ENCODE data around the gene CSH2. TPM values are rescaled to one million over a fixed set of nuclear protein-coding genes. Genes with fewer than 3 reads are reported as not detected.
"Not testable (repeated sequence)": the region's sequence is repeated elsewhere in the genome, so short reads cannot be mapped to it uniquely, and the experiment has no call there.

The CSH2 gene
- total RNA-seq, 1 experiment from 2014 or later = not detected

GRCh38 chr17:63880706-63881105 is 7.2 kb upstream of the CSH2 start:
- Mint-ChIP-seq H3K4me1 (ENCODE audit: insufficient read depth, unreplicated experiment) (no peaks in the 10 kb centered on the region), H3K27ac (ENCODE audit: low read depth, unreplicated experiment) (no peak overlapping the region), H3K27me3 (ENCODE audit: insufficient read depth, unreplicated experiment) (peaks cover 37% of the 10 kb centered on the region), H3K9me3 (ENCODE audit: unreplicated experiment) (no peaks in the 10 kb centered on the region), H3K36me3 (ENCODE audit: insufficient read depth, unreplicated experiment) (no peaks in the 10 kb centered on the region), H3K4me3 (ENCODE audit: unreplicated experiment) (no peak overlapping the region)
- CTCF ChIA-PET = interaction anchor here (0.6 to 1.0 kb wide), 4 partner anchors 9 to 129 kb away, joined by 3 to 4 read pairs (median 4); no protein-coding TSS in a partner anchor
- intact Hi-C loops (cut with micrococcal nuclease) = no loop called here
- POLR2A ChIA-PET = no interaction called here
- TF ChIP-seq, protein P1, sequence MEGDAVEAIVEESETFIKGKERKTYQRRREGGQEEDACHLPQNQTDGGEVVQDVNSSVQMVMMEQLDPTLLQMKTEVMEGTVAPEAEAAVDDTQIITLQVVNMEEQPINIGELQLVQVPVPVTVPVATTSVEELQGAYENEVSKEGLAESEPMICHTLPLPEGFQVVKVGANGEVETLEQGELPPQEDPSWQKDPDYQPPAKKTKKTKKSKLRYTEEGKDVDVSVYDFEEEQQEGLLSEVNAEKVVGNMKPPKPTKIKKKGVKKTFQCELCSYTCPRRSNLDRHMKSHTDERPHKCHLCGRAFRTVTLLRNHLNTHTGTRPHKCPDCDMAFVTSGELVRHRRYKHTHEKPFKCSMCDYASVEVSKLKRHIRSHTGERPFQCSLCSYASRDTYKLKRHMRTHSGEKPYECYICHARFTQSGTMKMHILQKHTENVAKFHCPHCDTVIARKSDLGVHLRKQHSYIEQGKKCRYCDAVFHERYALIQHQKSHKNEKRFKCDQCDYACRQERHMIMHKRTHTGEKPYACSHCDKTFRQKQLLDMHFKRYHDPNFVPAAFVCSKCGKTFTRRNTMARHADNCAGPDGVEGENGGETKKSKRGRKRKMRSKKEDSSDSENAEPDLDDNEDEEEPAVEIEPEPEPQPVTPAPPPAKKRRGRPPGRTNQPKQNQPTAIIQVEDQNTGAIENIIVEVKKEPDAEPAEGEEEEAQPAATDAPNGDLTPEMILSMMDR (IDR thresholded peaks at IDR 0.05; ENCODE audit: unreplicated experiment) = no peak
- no peak for DNase-seq (ENCODE audit: unreplicated experiment)
- BruUV-seq (replicated peaks) = no TSS peak

GRCh38 chr17:63878413-63878812 is 4.9 kb upstream of the CSH2 start:
- POLR2A ChIA-PET; H3K4me1 Mint-ChIP-seq (ENCODE audit: insufficient read depth, unreplicated experiment); intact Hi-C loops (cut with micrococcal nuclease); H3K9me3 Mint-ChIP-seq (ENCODE audit: unreplicated experiment); H3K27ac Mint-ChIP-seq (ENCODE audit: low read depth, unreplicated experiment); H3K36me3 Mint-ChIP-seq (ENCODE audit: insufficient read depth, unreplicated experiment); DNase-seq (ENCODE audit: unreplicated experiment); H3K4me3 Mint-ChIP-seq (ENCODE audit: unreplicated experiment); BruUV-seq (replicated peaks): not testable (repeated sequence)
- peaks cover 38% of the 10 kb centered on the region for H3K27me3 Mint-ChIP-seq (ENCODE audit: insufficient read depth, unreplicated experiment)
- CTCF ChIA-PET = interaction anchor here (0.7 kb wide), 1 partner anchor 33 kb away, joined by 3 read pairs; the partner anchor contains the start of gene CSHL1

GRCh38 chr17:63874693-63875092 is 1.2 kb upstream of the CSH2 start:
- H3K4me3 Mint-ChIP-seq (ENCODE audit: unreplicated experiment); intact Hi-C loops (cut with micrococcal nuclease); H3K4me1 Mint-ChIP-seq (ENCODE audit: insufficient read depth, unreplicated experiment); POLR2A ChIA-PET; H3K27ac Mint-ChIP-seq (ENCODE audit: low read depth, unreplicated experiment); CTCF ChIA-PET; DNase-seq (ENCODE audit: unreplicated experiment); H3K36me3 Mint-ChIP-seq (ENCODE audit: insufficient read depth, unreplicated experiment); BruUV-seq (replicated peaks); H3K9me3 Mint-ChIP-seq (ENCODE audit: unreplicated experiment): not testable (repeated sequence)
- peaks cover 38% of the 10 kb centered on the region for H3K27me3 Mint-ChIP-seq (ENCODE audit: insufficient read depth, unreplicated experiment)

- POLR2A ChIA-PET; CTCF ChIA-PET; H3K4me3 Mint-ChIP-seq (ENCODE audit: unreplicated experiment); intact Hi-C loops (cut with micrococcal nuclease); H3K36me3 Mint-ChIP-seq (ENCODE audit: insufficient read depth, unreplicated experiment); H3K27ac Mint-ChIP-seq (ENCODE audit: low read depth, unreplicated experiment); H3K4me1 Mint-ChIP-seq (ENCODE audit: insufficient read depth, unreplicated experiment); DNase-seq (ENCODE audit: unreplicated experiment); H3K9me3 Mint-ChIP-seq (ENCODE audit: unreplicated experiment); BruUV-seq (replicated peaks): not testable (repeated sequence)
- H3K27me3 Mint-ChIP-seq (ENCODE audit: insufficient read depth, unreplicated experiment) = peaks cover 32% of the 10 kb centered on the region
Observed at GRCh38 chr17:63874061-63874626, 667 bp upstream of the CSH2 start.

DNA sequence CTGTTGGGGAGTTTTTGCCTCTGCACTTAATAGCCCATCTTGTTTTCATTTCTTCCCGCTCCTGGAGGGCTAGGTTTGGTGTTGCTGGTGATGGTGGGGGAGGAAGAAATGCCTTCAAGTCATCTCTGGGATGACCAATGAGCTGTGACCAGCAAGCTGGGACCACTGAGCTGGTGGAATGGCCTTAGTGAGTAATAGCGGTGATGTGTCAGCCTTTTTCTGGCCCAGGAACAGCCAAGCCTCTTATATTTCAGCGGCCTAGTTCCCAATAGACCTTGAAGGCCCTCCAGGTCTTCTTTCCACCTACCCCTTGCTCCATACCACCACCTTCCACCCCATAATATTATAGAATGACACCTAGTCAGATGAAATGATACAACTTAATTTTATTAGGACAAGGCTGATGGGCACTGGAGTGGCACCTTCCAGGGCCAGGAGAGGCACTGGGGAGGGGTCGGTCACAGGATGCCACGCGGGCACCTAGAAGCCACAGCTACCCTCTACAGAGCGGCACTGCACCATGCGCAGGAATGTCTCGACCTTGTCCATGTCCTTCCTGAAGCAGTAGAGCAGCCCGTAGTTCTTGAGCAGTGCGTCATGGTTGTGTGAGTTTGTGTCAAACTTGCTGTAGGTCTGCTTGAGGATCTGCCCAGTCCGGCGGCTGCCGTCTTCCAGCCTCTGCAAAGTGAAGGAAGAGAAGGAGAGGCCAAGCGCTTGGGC is 1.7 kb downstream of the CSH2 start:
- H3K27me3 Mint-ChIP-seq (ENCODE audit: insufficient read depth, unreplicated experiment) = peaks cover 14% of the 10 kb centered on the region
- H3K4me3 Mint-ChIP-seq (ENCODE audit: unreplicated experiment); POLR2A ChIA-PET; BruUV-seq (replicated peaks); H3K36me3 Mint-ChIP-seq (ENCODE audit: insufficient read depth, unreplicated experiment); CTCF ChIA-PET; H3K4me1 Mint-ChIP-seq (ENCODE audit: insufficient read depth, unreplicated experiment); H3K27ac Mint-ChIP-seq (ENCODE audit: low read depth, unreplicated experiment); intact Hi-C loops (cut with micrococcal nuclease); H3K9me3 Mint-ChIP-seq (ENCODE audit: unreplicated experiment); DNase-seq (ENCODE audit: unreplicated experiment): not testable (repeated sequence)

DNA sequence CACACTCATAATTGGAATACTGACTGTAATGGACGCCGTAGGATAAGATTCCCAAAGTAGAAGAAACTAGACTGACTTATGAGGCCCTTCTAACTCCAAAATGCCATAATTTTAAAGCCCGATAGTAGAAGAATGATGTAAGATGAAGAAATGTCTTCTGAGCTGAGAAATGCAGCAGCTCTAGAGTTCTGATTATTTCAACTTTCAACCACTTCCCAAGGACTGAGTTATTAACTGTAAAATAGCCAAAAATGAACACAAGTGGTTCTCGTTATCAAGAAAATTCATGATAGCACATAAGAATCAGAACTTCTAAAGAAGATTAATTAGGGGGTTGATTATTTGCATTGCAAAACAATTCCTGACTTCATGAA is 3.2 kb downstream of the CSH2 start:
- H3K9me3 Mint-ChIP-seq (ENCODE audit: unreplicated experiment); H3K4me1 Mint-ChIP-seq (ENCODE audit: insufficient read depth, unreplicated experiment); H3K4me3 Mint-ChIP-seq (ENCODE audit: unreplicated experiment); H3K27me3 Mint-ChIP-seq (ENCODE audit: insufficient read depth, unreplicated experiment); H3K27ac Mint-ChIP-seq (ENCODE audit: low read depth, unreplicated experiment); intact Hi-C loops (cut with micrococcal nuclease); POLR2A ChIA-PET; CTCF ChIA-PET; H3K36me3 Mint-ChIP-seq (ENCODE audit: insufficient read depth, unreplicated experiment); BruUV-seq (replicated peaks); DNase-seq (ENCODE audit: unreplicated experiment): not testable (repeated sequence)
